GM18502 (cell line): ENCODE measurements around the gene PAX5.

Source experiments
- ATAC-seq: cut with Tn5 transposase; IDR thresholded peaks from one replicate; pipeline ENCODE4 v1.9.1; 2021; ENCODE audit warnings: mild to moderate bottlenecking; ENCODE audit not compliant: unreplicated experiment, poor library complexity

Gene PAX5

GRCh38 chr9:36992501-36993316, 41.4 kb downstream of the PAX5 start:
- ATAC-seq = no peak

- no peak for ATAC-seq
These were observed 42.4 kb downstream of the PAX5 start for GRCh38 chr9:36991516-36992134.

DNA sequence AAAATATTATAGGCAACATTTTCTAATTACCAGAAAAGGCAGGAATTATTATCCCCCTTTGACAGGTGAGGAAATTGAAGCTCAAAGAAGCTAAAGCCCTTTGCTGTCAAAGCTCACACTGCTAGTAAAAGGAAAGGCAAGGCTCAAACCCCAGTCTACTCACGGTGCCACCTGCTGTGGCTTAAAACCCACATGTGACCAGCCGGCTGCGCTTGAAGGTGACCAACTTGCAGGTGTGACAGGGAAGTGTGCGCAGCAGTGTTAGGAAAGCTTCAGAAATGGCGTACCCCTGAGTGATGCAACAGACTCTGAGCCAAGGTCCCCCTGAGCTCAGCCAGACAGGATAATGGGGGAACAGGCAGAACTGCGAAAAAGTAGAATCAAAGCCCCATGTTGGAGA, 45.2 kb downstream of the PAX5 start:
- no peak for ATAC-seq

- no peak for ATAC-seq
These were observed 46.2 kb downstream of the PAX5 start for GRCh38 chr9:36987891-36988290.

- ATAC-seq = no peak
These were observed 46.7 kb downstream of the PAX5 start for GRCh38 chr9:36987409-36987808.

GRCh38 chr9:36986468-36987408, 47.3 kb downstream of the PAX5 start:
- no peak for ATAC-seq

DNA sequence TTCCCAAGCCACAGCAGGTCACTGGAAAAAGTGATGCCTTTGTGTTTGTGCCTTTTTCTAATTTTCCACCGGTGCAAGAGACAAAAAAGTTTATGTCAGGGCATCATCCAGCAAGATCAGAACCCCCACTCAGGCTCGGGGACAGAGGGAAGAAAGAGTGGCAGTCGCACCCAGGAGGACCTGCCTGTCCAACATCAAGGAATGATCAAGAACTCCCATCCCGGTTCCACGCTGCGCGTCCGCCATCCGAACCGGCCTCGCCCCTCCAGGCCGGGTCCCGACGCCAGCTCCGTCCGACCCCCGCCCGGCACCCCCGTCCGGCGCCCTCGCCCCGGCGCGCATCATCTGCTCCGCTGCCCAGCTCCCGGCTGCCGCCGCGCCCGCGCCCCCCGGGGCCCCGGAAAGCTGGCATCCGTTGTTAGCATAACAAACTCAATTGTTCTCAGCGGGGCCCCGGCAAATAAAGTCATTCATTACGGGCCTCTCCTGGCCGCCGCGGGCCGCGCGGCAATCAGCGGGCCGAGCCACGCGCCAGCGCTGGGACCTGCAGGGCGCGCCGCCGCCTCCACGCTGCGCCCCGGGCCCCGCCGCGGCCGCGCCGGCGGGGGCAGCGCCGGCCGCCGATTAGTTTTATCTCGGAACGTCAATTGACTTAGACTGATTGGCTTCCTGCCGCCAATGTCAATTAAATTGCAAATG, 48.1 kb downstream of the PAX5 start:
- ATAC-seq = no peak

DNA sequence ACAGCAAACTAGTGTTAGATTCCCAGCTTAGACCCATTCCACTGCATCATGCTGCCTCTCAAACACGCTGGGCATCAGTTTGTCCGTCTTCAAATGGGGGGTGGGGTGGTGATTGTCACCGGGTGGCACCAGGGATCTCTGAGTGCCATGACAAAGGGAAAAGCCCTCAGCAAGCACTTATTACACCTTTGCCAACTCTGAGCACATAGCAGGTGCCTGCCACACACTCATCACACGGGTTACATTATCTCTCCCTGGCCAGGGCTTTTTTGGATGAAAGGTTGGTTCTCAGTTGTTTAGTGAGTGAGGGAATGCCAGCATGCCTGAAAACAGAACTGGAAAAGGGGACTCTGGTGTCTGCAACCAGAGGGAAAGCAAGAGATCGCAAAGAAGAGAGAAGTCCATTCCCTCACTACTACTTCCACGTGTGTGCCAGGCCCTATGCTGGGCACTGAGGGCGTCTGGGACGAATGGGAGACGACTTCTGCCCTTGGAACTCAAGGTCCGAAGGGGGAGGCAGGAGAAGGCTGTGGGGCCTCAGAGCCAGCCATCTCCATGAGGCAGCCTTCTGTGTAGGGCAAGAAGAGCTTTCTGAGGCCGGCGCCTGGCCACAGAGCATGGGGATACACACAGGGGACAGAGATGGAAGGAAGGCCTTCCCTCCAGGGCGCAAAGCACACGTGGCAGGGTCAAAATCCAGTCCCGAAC, 48.9 kb downstream of the PAX5 start:
- ATAC-seq = no peak

DNA sequence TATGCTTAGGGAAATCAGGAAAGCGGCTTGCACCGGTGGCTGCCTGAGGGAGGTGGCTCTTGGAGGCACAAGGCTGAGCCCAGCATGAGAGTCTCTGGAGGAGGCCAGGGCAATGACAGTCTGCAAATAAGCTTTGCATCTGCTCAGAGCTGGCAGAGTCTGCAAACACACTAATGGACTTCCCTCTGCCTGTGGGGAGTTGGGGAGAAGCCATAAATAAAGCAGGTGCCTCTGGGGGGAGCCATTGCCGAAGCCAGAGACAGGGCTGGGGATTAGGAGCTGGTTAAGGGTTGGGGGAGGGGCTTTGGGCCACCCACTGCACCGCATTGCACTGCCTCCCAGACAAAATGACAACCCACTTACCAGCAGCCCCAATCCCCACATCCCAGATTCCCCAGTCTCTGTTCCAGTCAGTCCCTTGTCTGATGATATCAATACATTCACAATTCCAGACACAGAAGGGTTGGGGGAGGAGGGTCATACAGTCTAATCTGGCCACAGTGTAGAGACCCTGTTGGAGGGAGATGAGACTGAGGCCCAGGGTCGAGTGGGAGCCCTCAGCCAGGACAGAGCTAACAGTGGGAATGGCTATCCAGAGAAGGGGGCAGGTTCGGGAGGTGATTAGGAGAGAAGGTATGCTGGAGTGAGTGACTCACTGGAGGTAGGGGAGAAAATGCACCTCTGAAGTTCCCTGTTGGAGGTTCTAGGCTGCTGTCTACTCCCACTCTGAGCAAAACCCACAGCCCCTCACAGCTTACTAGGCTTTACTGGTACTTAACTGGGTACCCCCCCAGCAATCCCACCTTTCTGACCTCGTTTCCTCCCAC, 53.7 kb downstream of the PAX5 start:
- ATAC-seq = no peak

DNA sequence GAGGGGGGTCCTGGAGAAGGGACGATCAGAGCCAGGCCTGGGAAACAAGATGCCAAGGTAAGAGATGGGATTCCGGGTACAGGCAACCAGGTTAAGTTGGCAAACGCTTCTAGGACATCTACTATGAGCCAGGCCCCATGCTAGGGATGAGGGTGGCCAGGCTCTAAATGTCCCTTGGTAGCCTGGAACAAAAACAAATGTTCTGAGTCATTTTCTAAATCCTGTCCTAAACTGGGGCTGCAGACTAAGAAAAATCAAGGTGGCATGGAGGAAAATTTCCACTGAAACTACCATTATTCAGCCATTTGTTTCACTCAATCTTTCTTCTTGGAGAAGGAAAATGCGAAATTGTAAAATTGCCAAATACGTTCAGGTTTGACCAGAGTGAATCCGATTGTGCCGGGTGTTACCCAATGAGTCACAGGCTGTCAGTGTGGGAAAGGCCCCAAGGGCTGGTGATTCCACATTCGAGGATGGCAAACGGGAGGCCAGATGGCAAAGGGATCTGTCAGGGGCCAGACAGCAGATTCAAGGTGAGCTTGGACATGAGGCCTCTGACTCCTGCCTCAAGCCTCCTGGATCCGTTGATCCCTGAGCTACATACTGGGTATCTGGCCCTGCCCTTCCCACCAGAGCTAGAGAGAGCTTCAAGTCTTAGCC, 57.6 kb downstream of the PAX5 start:
- ATAC-seq = no peak

- no peak for ATAC-seq
These were observed 59.3 kb downstream of the PAX5 start for GRCh38 chr9:36974731-36975130.

- ATAC-seq = no peak
These were observed 62.1 kb downstream of the PAX5 start for GRCh38 chr9:36971935-36972488.

- ATAC-seq = no peak
These were observed 63.8 kb downstream of the PAX5 start for GRCh38 chr9:36970007-36970888.

- no peak for ATAC-seq
These were observed 64.8 kb downstream of the PAX5 start for GRCh38 chr9:36969216-36969771.

DNA sequence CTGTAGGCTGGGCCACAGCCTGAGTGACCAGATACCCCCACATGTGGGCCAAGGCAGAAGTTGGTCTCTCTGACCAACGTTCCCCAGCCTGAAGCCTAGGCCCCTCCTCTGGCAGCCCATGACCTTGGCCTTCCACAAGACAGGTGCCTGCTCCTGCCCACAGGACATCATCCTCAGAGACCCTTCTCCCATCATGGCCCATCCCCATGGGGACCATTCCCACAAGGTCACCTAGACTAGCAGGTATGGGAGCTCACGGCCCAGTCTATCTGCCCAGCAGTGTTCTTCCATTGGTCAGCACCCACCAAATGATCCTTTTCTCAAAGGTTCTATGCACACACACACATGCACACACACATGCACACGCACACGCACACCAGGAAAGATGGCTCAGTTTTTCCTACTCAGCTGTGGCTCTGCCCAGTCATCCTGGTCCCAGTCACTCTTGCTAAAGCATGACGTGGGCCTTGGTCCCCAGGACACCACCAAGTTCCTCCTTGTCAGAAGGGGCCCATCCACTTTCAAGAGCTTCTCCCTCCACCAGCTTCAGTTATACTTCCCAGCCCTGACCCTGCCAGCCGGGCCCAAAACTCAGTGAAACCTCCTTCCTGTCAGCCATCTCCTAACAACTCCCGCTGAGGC, 65.4 kb downstream of the PAX5 start:
- ATAC-seq = no peak

GRCh38 chr9:36967997-36968396, 66.1 kb downstream of the PAX5 start:
- no peak for ATAC-seq
